GM04503 (cell line): ENCODE measurements around the gene SFI1.
"Not testable (repeated sequence)": the region's sequence is repeated elsewhere in the genome, so short reads cannot be mapped to it uniquely, and the experiment has no call there.

Experiments used
- DNase-seq: peaks from one replicate; pipeline ENCODE4 v3.0.0-alpha.2; 2012; ENCODE audit warnings: low read depth

Gene SFI1

GRCh38 chr22:31550871-31551370, 54.6 kb downstream of the SFI1 start:
- DNase-seq, result no peak

- no peak for DNase-seq
These were observed 60.4 kb downstream of the SFI1 start for GRCh38 chr22:31556627-31557203.

DNA sequence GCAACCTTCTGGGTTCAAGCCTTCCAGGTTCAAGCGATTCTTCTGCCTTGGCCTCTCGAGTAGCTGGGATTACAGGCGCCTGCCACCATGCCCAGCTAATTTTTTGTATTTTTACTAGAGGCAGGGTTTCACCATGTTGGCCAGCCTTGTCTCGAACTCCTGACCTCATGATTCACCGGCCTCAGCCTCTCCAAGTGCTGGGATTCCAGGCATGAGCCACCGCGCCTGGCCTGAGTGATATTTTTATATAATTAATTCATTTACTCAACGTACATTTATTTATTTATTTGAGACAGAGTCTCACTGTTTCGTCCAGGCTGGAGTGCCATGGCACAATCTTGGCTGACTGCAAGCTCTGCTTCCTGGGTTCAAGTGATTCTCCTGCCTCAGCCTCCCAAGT, 62.2 kb downstream of the SFI1 start:
- not testable (repeated sequence) for DNase-seq

GRCh38 chr22:31561238-31561887, 65.0 kb downstream of the SFI1 start:
- no peak for DNase-seq

- DNase-seq, result no peak
These were observed 65.6 kb downstream of the SFI1 start for GRCh38 chr22:31561970-31562369.

DNA sequence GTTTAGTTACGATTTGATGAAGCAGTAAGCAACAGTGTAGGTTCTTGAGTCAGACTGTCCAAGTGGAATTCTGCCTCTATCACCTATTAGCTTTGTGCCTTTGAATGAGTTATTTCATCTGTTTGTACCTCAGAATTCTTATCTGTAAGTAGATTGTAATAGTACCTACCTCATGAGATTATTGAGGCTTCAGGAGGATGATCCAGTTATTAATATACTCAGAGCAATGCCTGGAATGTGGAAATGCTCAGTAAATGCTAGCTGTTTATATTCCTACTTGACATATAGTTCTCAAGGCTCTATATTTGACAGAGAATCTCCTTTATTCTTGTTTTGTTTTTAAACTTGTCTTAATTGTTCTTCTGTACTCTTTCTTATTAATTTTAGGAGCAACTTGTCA, 70.1 kb downstream of the SFI1 start:
- DNase-seq, result no peak

DNA sequence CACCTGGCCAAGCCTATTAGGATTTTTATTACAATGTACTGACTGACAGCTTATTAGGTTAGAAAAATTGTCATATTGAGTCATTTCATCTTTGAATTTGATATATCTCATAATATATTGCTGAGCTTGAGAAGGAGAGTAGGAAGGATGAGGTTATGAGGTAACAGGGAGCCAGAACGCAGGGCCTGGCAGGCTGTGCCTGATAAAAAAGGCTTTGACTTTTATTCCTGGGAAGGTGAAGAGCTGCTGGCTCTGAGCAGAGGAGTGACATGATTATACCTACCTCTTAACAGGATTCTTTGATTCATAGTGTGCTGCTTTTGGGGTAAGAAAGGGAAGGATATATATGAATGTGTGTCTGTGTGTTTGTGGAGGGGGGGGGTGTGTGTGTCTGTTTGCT, 70.9 kb downstream of the SFI1 start:
- no peak for DNase-seq

DNA sequence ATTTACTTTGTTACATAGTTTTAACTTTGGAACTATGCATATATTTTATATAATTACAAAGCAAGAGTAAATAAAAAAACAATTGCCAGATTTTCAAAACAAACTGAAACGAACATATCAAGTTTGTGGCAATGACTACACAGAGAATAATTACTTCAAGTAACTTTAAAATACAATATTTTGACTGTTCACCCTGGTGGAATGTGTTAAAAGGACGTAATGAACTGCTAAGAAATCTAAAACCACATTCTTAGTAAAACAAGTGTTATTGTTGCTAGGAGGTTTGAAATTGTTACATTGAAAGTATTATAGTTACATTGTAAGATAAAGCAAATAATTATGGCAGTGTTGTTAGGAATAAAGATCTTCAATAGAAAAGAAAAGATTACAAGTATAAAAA, 71.4 kb downstream of the SFI1 start:
- no peak for DNase-seq

GRCh38 chr22:31569126-31569525, 72.8 kb downstream of the SFI1 start:
- DNase-seq, result no peak

- no peak for DNase-seq
These were observed 76.6 kb downstream of the SFI1 start for GRCh38 chr22:31572939-31573338.

DNA sequence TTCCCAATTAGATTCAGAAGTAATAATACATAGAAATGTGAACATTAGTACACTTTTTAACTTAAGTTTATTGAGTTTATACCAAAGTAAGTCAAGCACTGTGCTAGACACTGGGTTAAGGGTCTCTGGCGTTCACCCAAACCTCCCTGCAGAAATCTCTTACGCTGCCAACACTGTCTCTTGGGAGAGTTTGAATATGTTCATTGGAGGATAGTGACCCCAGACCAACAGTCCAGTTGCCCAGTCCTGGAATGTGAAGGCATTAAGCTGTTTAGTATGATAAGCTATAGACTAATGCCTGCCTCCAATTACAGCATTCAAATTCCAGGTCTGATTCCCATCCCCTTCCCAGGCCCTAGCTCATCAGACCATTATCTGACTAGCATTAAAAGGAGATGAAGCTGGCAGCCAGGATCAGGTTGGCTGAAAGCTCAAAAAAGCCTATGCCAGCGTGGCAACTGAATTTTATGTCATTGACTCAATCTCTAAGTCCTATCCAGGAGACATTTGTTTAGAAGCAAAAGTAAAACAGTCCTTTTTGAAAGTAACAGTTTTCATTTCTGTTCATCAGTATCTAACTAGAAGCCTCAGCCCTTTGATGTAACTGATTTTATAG, 77.8 kb downstream of the SFI1 start:
- DNase-seq, result no peak

DNA sequence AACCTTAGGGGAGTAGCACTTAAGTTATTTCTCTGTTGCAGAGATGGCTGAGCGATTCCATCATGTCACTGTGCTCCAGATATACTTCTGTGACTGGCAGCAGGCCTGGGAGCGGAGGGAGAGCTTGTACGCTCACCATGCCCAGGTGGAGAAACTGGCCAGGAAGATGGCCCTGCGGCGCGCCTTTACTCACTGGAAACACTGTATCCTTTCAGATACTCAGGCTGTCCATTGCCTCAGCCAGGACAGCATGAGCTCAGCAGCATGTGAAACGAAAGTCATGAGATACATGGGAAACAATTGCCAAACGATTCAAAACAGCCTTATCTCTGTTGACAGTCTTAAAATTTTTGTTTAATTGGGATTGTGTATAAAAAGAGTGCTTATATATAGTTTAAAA, 78.9 kb downstream of the SFI1 start:
- no peak for DNase-seq

- DNase-seq, result no peak
These were observed 81.4 kb downstream of the SFI1 start for GRCh38 chr22:31577711-31578110.

- DNase-seq, result no peak
These were observed 81.8 kb downstream of the SFI1 start for GRCh38 chr22:31578171-31578570.

DNA sequence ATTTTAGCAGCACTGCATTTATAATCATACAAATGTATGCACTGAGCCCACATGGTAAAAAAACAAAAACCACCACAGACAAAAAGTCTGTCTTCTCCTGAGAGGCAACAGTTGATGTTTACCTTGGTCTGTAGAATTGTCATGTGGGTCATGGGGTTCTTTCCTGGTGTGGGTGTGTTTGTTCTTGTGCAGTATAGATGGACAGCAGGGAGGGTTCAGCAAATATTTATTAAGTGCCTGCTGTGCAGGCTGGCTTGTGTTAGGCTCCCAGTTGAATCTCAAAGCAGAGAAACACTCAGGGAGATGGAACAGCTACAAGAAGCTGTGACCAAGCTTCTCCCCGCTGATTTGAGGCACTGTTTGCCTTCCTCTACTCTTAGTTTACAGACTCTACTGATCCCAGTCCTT, 83.5 kb downstream of the SFI1 start:
- no peak for DNase-seq

DNA sequence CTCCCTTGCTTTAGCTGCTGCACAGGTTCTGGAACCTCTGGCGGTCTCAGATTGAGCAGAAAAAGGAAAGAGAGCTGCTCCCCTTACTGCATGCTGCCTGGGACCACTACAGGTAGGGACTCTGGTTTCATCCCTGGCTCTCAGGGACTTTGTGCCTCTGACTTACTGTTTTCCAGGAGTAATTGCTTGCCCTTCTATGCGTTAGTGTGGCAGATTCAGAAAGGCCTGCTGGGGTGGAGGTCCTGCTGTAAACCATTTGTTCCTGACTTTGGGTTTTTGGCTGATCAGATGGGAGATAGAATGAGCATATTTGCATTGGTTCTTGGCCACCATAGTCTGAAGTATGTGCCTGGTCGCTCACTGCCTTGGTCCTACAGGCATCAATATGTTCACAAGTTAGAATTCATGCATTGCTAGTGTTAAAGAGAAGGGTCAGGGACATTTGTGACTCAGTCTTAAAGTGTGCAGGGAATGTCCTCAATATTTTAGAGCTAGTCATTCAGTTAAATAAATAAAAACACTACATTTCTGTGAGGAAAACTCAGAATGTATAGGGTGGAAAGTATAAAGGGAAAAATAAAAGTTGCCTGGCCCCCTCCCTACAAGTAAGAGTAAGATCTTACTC, 87.6 kb downstream of the SFI1 start:
- no peak for DNase-seq

GRCh38 chr22:31584804-31585160, 88.4 kb downstream of the SFI1 start:
- no peak for DNase-seq

DNA sequence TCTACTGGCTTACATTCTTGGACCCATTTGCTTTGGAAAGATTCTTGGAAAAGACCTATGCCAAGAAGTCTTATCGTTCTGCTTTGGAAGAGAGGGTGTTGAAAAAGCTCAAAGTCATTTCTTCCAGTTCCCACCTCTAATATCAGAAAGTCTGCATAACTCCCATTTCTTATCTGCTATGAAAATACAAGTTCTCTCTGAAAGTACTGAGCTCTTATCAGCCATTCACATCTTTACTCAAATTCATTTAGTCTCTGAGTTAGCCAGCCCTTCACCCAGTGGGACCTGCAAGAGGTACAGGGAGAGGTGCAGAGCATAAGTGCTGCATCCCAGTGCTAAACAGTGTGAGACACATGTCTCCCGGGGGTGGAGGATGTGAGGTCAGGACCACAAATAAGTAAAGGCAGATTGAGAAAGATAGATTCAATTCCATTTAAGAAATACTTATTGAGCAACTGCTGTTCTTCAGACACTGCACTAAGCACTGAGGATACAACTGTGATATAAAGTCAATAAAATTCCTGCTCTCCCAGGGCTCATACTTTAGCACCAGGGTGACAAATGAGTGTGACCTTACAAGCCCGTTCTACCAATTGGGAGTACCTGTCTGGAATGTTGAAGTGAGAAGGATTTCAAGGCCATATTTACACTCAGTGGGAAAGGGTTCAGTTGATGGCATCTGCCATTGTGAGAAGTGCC, 89.0 kb downstream of the SFI1 start:
- DNase-seq, result peak; percentile 23

DNA sequence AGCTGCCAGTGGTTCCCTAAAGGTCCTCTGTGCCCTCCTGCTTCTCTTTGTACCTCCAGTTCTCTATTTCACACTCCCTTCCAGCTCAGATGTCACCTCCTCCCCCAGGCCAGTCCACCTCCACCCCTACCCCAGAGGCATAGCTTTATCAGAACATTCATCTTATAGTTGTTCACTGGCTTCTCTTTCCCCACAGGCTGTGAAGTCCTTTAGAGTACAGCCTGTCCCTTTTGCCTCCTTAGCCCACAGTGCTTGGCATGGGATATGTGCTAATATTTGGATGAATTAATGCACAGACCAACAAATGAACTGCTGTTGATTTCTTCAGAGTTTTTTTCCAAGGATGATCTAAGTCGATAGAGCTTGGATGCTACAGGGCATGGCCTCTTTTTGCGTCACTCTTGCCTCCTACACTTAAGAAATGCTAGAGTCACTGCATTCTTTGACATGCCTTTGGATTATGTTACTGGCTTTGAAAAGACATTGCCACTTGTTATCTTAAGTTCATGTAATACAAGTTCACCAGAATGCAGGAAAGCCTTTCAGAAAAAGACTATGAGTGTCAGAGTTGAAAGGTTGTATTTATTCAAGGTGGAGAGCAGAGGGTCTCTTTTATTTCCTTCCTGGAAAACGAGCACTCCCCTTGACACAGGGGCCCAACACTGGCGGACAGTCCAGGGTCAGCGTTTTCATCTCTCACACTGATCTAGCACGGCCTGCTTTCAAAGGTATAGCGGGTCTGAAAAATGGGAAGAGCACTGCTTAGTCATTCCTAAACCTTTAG, 90.0 kb downstream of the SFI1 start:
- no peak for DNase-seq

DNA sequence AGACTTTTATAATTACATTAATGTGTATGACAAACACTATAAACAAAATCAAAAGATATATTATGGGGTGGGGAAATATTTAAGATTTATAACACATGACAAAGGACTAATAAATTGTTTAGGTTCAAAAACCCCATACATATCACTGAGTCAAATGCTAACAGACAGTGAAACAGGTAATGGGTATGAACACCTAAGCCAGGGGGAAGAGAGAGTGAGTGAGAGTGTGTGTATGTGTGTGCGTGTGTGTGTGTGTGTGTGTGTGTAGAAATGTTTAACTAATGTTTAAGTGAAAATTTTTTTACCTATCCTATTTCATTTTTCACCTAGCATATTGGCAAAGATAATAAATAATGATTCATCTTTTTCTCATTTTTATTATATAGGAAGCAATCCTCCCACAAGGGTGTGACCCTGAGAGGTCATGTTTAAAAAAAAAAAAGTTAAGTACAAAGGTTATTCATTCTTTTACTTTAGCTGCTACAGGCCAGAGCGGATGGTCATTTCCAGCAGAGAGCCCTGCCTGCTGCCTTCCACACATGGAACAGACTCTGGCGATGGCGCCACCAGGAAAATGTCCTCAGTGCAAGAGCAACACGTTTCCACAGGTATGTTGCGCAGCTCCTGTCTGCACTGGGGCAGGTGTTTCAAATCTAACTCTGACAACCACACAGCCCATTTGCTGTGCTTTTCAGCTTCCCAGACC, 92.8 kb downstream of the SFI1 start:
- no peak for DNase-seq

- not testable (repeated sequence) for DNase-seq
These were observed 93.8 kb downstream of the SFI1 start for GRCh38 chr22:31590161-31590560.
